ENCODE measurements around the gene GLS. TPM values are rescaled to one million over a fixed set of nuclear protein-coding genes. Genes with fewer than 3 reads are reported as not detected.

Gene GLS
- total RNA-seq = 40.1 and 48.7 TPM in 2 replicates

DNA sequence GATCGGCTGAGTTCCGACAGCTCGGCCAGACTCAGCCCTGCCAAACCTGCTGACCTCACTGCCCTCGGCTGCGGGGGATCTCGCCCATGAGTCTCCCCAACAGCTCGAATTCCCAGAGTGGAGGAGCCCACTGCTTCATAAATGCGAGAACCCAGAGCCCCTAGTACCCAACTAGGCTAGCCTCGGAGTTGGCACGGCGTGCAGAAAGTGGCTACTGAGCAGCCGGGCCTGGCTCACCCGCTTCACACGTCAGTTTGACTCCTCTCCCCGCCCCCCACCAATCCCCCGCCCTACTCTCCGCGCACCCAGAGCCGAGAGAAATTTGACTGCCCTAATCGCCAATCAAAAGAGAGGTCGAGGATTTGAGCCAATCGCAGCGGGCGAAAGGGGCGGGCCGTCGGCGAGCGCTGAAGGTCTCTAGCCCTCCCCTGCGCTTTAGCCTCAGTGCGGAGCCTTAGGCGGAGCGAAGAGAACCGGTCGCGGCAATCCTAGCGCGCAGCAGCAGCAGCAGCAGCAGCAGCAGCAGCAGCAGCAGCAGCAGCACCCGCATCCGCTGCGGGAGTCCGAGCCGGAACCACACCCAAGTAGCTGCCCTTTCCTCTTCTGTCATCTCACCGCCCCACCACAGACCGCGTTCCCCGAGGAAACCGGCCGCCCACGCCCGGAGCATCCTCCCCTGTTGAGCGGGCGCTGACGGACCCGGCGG is at the start of gene GLS:
TSS of gene GLS (plus strand) at position 444 of the 706 bp plus-strand sequence. CDS start 264 bp downstream, outside the sequence.

DNA sequence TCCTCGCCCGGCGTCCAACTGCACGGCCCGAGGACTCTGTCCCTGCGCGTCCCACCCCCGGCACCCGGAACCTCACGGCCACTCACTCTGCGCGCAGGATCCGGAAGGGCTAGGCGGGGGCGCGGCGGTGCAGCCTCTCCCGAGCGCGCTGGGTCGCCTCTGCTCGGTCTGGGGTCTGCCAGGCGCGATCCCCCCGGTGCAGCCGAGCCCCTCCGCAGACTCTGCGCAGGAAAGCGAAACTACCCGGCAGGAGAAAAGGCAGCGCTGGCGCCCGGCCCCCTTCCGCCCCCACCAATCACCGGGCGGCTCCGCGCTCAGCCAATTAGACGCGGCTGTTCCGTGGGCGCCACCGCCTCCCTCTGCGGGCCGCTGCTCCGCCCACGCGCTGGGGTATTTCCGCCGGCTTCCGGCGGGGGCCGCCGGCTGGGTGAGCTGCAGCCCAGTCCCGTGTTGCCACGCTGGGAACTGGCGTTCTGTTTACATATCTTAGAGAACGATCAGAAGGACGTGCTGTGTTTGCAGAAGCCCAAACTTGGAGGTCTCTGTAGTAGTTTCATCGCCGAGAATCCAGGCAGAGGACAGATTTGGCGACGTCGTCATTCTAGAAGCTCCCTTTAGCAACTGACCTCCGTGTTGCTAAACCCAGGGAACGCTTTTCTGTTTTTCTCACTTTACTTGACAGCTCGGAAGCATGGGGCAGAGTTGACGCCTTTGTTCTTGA is 133.5 kb downstream of the GLS start, which contains the start of gene STAT1:
TSS of gene STAT1 (minus strand) at position 240 of the 721 bp plus-strand sequence. CDS start 4,168 bp downstream, outside the sequence.

Other genes starting within 250 kb of the GLS start
- gene NAB1, start 231.7 kb upstream of the GLS start, total RNA-seq = 32.9 and 48.6 TPM in 2 replicates
- gene STAT1, start 133.3 kb downstream of the GLS start, total RNA-seq = 29.0 and 40.3 TPM in 2 replicates

All from airway epithelial cell (primary cell).